IPS DF 6.9 (cell line): Measurements from ENCODE around the gene ARHGAP33.

Experiments
- DNase-seq: peaks from one replicate; pipeline ENCODE4 v3.0.0-alpha.2; 2013; ENCODE audit warnings: low read depth, low spot score
- H3K27ac ChIP-seq: one replicate; pipeline ENCODE4 v1.5.1; 2013; ENCODE audit warnings: low read length, control low read depth
- H3K27me3 ChIP-seq: 2 replicates; pipeline ENCODE4 v1.6.1; 2013; ENCODE audit warnings: mild to moderate bottlenecking, low read length; ENCODE audit not compliant: control insufficient read depth, insufficient read depth
- H3K36me3 ChIP-seq: 2 replicates; pipeline ENCODE4 v1.6.1; 2013; ENCODE audit warnings: low read length; ENCODE audit not compliant: control insufficient read depth, insufficient read depth
- H3K4me1 ChIP-seq: 2 replicates; pipeline ENCODE4 v1.6.1; 2013; ENCODE audit warnings: low read length; ENCODE audit not compliant: control insufficient read depth, insufficient read depth
- H3K4me3 ChIP-seq: 2 replicates; pipeline ENCODE4 v1.5.1; 2013; ENCODE audit warnings: mild to moderate bottlenecking, low read length
- H3K9me3 ChIP-seq: 2 replicates; pipeline ENCODE4 v1.6.1; 2013; ENCODE audit warnings: low read length, inconsistent platforms; ENCODE audit not compliant: control insufficient read depth, insufficient read depth
- whole genome bisulfite sequencing: extraction: QIAGEN DNeasy Blood & Tissue Kit; methylation state at CpG from one replicate; pipeline ENCODE4 v1.1.7; 2013; ENCODE audit warnings: mixed read lengths, missing lambda C conversion rate; ENCODE audit not compliant: insufficient read length, insufficient coverage; 5-methylcytosine and 5-hydroxymethylcytosine counted together

The ARHGAP33 gene

DNA sequence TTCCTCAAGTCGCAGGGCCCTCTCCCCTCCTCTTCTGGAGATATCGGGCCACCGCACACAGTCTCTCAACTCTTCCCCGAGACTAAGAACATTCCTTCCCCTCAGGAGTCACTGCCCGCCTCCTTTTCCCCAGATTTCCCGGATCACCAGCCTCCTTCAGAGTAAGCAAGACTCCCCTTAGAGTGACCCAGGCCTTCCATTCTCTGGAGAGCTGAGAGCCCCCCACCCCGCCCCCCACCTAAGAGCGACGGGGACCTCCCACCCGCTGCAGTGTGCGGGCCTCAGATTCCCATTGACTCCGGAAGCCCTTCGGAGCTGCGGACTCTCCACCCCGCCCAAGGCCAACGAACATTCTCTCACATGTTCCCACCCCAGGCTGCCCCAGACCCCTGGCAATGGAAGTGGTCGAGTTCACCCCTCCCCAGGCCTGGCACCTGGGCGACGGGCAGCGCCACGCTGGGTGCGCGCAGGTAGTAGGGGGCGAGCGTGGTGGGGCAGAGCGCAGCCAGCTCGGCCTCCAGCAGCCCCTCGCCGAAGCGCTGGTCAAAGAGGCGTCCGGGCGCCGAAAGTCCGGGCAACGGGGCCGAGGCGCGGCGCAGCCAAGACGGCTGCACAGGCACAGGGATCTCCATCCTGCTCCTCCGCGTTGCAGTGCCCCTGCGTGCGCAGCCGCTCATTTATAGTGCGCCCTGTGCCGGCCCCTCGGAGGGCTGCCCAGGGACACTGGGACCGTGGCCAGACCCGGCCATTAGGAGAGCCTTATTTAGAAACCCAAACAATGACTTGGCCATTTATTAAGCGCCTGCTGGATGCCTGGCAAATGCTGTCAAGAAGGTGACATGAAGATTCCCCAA, 18.8 kb upstream of the ARHGAP33 start, which contains the start of gene HSPB6:
TSS of gene HSPB6 (minus strand) at position 653 of the 854 bp plus-strand sequence. CDS start at position 632, 21 bp downstream.
- no peak for DNase-seq
- H3K9me3 ChIP-seq = no peaks in the 10 kb centered on the region
- 0 out of 2 replicates have a peak, but pooled peaks cover 2% of the 10 kb centered on the region for H3K4me1 ChIP-seq
- H3K36me3 ChIP-seq = no peaks in the 10 kb centered on the region
- peak within 1 kb of the TSS; percentile 69; the same call in 1 of the 2 replicates for H3K4me3 ChIP-seq
- no peak within 1 kb of the TSS for H3K27ac ChIP-seq
- H3K27me3 ChIP-seq = no peaks in the 10 kb centered on the region
- WGBS = no CpG with 5 or more reads among the region's 52 CpGs

GRCh38 chr19:35757231-35757748, 18.1 kb upstream of the ARHGAP33 start:
- Histone ChIP-seq H3K9me3 (no peaks in the 10 kb centered on the region), H3K27ac (no peak overlapping the region), H3K4me1 (0 out of 2 replicates have a peak, but pooled peaks cover 2% of the 10 kb centered on the region), H3K27me3 (no peaks in the 10 kb centered on the region), H3K36me3 (peaks cover 4% of the 10 kb centered on the region; the same call in 1 of the 2 replicates), H3K4me3 (peak overlapping the region; percentile 26; the same call in 1 of the 2 replicates)
- WGBS = no CpG with 5 or more reads among the region's 19 CpGs
- DNase-seq = no peak

- no peaks in the 10 kb centered on the region for H3K9me3 ChIP-seq
- peak within 1 kb of the TSS; percentile 90 for H3K4me3 ChIP-seq
- H3K4me1 ChIP-seq = 0 out of 2 replicates have a peak, but pooled peaks cover 2% of the 10 kb centered on the region
- peak; percentile 98 for DNase-seq
- H3K27me3 ChIP-seq = no peaks in the 10 kb centered on the region
- no peak within 1 kb of the TSS for H3K27ac ChIP-seq
- WGBS = no CpG with 5 or more reads among the region's 53 CpGs
- H3K36me3 ChIP-seq = peaks cover 4% of the 10 kb centered on the region; the same call in 1 of the 2 replicates
Observed at GRCh38 chr19:35757749-35758608, 17.4 kb upstream of the ARHGAP33 start, which contains the start of gene PROSER3. TSS of gene PROSER3 (plus strand) at chr19:35758176. CDS start at chr19:35758216, 40 bp downstream.

GRCh38 chr19:35759697-35760096, 15.7 kb upstream of the ARHGAP33 start:
- Histone ChIP-seq H3K4me3 (no peak overlapping the region), H3K36me3 (peaks cover 4% of the 10 kb centered on the region; the same call in 1 of the 2 replicates), H3K27ac (no peak overlapping the region), H3K9me3 (no peaks in the 10 kb centered on the region), H3K4me1 (0 out of 2 replicates have a peak, but pooled peaks cover 2% of the 10 kb centered on the region), H3K27me3 (no peaks in the 10 kb centered on the region)
- WGBS = no CpG with 5 or more reads among the region's 2 CpGs
- DNase-seq = no peak

DNA sequence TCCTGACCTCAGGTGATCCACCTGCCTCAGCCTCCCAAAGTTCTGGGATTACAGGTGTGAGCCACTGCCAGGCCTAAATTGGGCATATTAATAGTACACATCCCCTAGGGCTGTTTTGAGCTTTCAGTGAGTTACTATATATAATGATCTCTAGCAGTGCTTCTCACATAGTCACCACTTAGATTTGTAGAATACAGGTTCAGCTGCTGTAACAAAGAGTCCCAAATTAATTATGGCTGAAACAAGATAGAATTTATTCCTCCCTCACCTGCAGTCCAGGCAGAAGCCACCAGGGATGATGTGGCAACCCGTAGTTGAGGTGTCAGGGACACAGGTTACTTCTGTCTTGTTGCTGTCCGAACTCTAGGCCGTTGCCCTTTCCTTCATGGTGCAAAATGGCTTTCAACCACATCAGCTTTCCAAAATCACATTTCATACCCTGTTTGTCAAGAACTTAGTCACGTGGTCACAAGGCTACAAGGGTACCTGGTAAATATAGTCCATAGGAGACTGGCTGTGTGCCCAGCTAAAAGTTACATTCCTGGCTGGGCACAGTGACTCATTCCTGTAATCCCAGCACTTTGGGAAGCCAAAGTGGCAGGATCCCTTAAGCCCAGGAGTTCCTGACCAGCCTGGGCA, 14.5 kb upstream of the ARHGAP33 start:
- Histone ChIP-seq H3K27me3 (no peaks in the 10 kb centered on the region), H3K27ac (no peak overlapping the region), H3K9me3 (no peaks in the 10 kb centered on the region), H3K4me1 (0 out of 2 replicates have a peak, but pooled peaks cover 2% of the 10 kb centered on the region), H3K4me3 (no peak overlapping the region), H3K36me3 (peaks cover 4% of the 10 kb centered on the region; the same call in 1 of the 2 replicates)
- no peak for DNase-seq
- WGBS = no CpG with 5 or more reads among the region's 4 CpGs

GRCh38 chr19:35764432-35765315, 10.7 kb upstream of the ARHGAP33 start:
- H3K36me3 ChIP-seq = peaks cover 4% of the 10 kb centered on the region
- peaks cover 5% of the 10 kb centered on the region for H3K4me1 ChIP-seq
- no peak for DNase-seq
- no peak overlapping the region for H3K27ac ChIP-seq
- H3K4me3 ChIP-seq = no peak overlapping the region
- WGBS = no CpG with 5 or more reads among the region's 17 CpGs
- H3K9me3 ChIP-seq = no peaks in the 10 kb centered on the region
- H3K27me3 ChIP-seq = no peaks in the 10 kb centered on the region

GRCh38 chr19:35766571-35767104, 8.7 kb upstream of the ARHGAP33 start:
- no peak overlapping the region for H3K4me3 ChIP-seq
- WGBS = no CpG with 5 or more reads among the region's 11 CpGs
- H3K4me1 ChIP-seq = peaks cover 5% of the 10 kb centered on the region
- H3K27me3 ChIP-seq = no peaks in the 10 kb centered on the region
- peaks cover 4% of the 10 kb centered on the region for H3K36me3 ChIP-seq
- no peak for DNase-seq
- no peak overlapping the region for H3K27ac ChIP-seq
- no peaks in the 10 kb centered on the region for H3K9me3 ChIP-seq

GRCh38 chr19:35767288-35768081, 7.9 kb upstream of the ARHGAP33 start:
- no CpG with 5 or more reads among the region's 34 CpGs for WGBS
- DNase-seq = no peak
- H3K27me3 ChIP-seq = no peaks in the 10 kb centered on the region
- no peaks in the 10 kb centered on the region; the same call in 1 of the 2 replicates for H3K36me3 ChIP-seq
- H3K27ac ChIP-seq = no peak overlapping the region
- no peak overlapping the region; the same call in 1 of the 2 replicates for H3K4me3 ChIP-seq
- no peaks in the 10 kb centered on the region for H3K9me3 ChIP-seq
- H3K4me1 ChIP-seq = peaks cover 5% of the 10 kb centered on the region
